SK-N-SH treated with all-trans-retinoic acid at 6 μM for 48 hours (cell line): Measurements from ENCODE around the gene CRADD.

Experiments
- ATAC-seq: fragments of 200-7000 bp; cut with Tn5 transposase; 3 replicates; pipeline ENCODE4 v1.9.1; 2020; ENCODE audit warnings: mild to moderate bottlenecking, moderate library complexity
- ARNTL ChIP-seq: fragments of 450-650 bp; formaldehyde crosslinking; IDR thresholded peaks from 2 replicates; pipeline ENCODE4 v1.5.0; 2020; ENCODE audit warnings: low read depth, mild to moderate bottlenecking, moderate library complexity, borderline replicate concordance
- BACH2 ChIP-seq: fragments of 250-450 bp; sonication (Bioruptor Pico); IDR thresholded peaks from 2 replicates; pipeline ENCODE4 v1.9.0; 2021; ENCODE audit warnings: mild to moderate bottlenecking, borderline replicate concordance
- CSDC2 ChIP-seq: fragments of 250-450 bp; sonication (Bioruptor Pico); IDR thresholded peaks from 2 replicates; pipeline ENCODE4 v1.5.0; 2020; ENCODE audit warnings: mild to moderate bottlenecking, moderate library complexity
- ESRRG ChIP-seq: fragments of 250-450 bp; sonication (Bioruptor Pico); IDR thresholded peaks from 2 replicates; pipeline ENCODE4 v1.6.1; 2021; ENCODE audit warnings: mild to moderate bottlenecking
- GLIS3 ChIP-seq: fragments of 250-450 bp; sonication (Bioruptor Pico); IDR thresholded peaks from 2 replicates; pipeline ENCODE4 v1.5.0; 2020; ENCODE audit warnings: mild to moderate bottlenecking, moderate library complexity
- ISL1 ChIP-seq: fragments of 250-450 bp; sonication (Bioruptor Pico); IDR thresholded peaks from 2 replicates; pipeline ENCODE4 v2.1.2; 2022; ENCODE audit warnings: mild to moderate bottlenecking, moderate library complexity
- OSR1 ChIP-seq: fragments of 250-450 bp; sonication (Bioruptor Pico); IDR thresholded peaks from 2 replicates; pipeline ENCODE4 v1.8.0; 2022; ENCODE audit warnings: moderate library complexity, mild to moderate bottlenecking, inconsistent platforms
- PPARA ChIP-seq: fragments of 250-450 bp; sonication (Bioruptor Pico); IDR thresholded peaks from 2 replicates; pipeline ENCODE4 v1.5.0; 2020; ENCODE audit warnings: mild to moderate bottlenecking, borderline replicate concordance
- RARB ChIP-seq: fragments of 250-450 bp; sonication (Bioruptor Pico); IDR thresholded peaks from 2 replicates; pipeline ENCODE4 v1.8.0; 2021; ENCODE audit warnings: mild to moderate bottlenecking, moderate library complexity
- SNAI2 ChIP-seq: fragments of 250-450 bp; sonication (Bioruptor Pico); IDR thresholded peaks from 2 replicates; pipeline ENCODE4 v1.5.0; 2020; ENCODE audit warnings: mild to moderate bottlenecking, moderate library complexity
- TCF4 ChIP-seq: fragments of 250-450 bp; sonication (Bioruptor Pico); IDR thresholded peaks from 2 replicates; pipeline ENCODE4 v1.8.0; 2021; ENCODE audit warnings: mild to moderate bottlenecking, moderate library complexity, borderline replicate concordance
- TOX ChIP-seq: fragments of 250-450 bp; sonication (Bioruptor Pico); IDR thresholded peaks from 2 replicates; pipeline ENCODE4 v1.8.0; 2021; ENCODE audit warnings: mild to moderate bottlenecking, moderate library complexity, borderline replicate concordance
- ZFP3 ChIP-seq: fragments of 250-450 bp; sonication (Bioruptor Pico); IDR thresholded peaks from 2 replicates; pipeline ENCODE4 v1.5.0; 2020; ENCODE audit warnings: mild to moderate bottlenecking, moderate library complexity
- ZNF565 ChIP-seq: fragments of 450-650 bp; formaldehyde crosslinking; conservative IDR thresholded peaks from 2 replicates; pipeline ENCODE4 v1.5.0; 2020; ENCODE audit warnings: low read depth, mild to moderate bottlenecking, moderate library complexity
- ZNF70 ChIP-seq: fragments of 450-650 bp; formaldehyde crosslinking; IDR thresholded peaks from 2 replicates; pipeline ENCODE4 v1.5.0; 2020; ENCODE audit warnings: mild to moderate bottlenecking, moderate library complexity
- ZNF8 ChIP-seq: fragments of 450-650 bp; formaldehyde crosslinking; IDR thresholded peaks from 2 replicates; pipeline ENCODE4 v1.5.0; 2020; ENCODE audit warnings: mild to moderate bottlenecking, moderate library complexity
- TF ChIP-seq, protein P1 (sequence below): fragments of 250-450 bp; sonication (Bioruptor Pico); IDR thresholded peaks from 2 replicates; pipeline ENCODE4 v1.5.1; 2021; ENCODE audit warnings: mild to moderate bottlenecking, moderate library complexity
- TF ChIP-seq, protein P2 (sequence below): fragments of 250-450 bp; sonication (Bioruptor Pico); IDR thresholded peaks from 2 replicates; pipeline ENCODE4 v1.5.0; 2020; ENCODE audit warnings: mild to moderate bottlenecking, moderate library complexity
- TF ChIP-seq, protein P3 (sequence below): fragments of 250-450 bp; sonication (Bioruptor Pico); IDR thresholded peaks from 2 replicates; pipeline ENCODE4 v1.8.0; 2021; ENCODE audit warnings: low read depth, mild to moderate bottlenecking, moderate library complexity, borderline replicate concordance
- TF ChIP-seq, protein P4 (sequence below): fragments of 250-450 bp; sonication (Bioruptor Pico); IDR thresholded peaks from 2 replicates; pipeline ENCODE4 v1.8.0; 2020; ENCODE audit warnings: mild to moderate bottlenecking, moderate library complexity, borderline replicate concordance

CRADD gene

GRCh38 chr12:93759512-93760081 lies 82.4 kb downstream of the CRADD start (continued):
- TF ChIP-seq TCF4 (CRISPR knock-in tag): no peak
- TF ChIP-seq ZNF565: no peak
- no peak for TF ChIP-seq SNAI2
- TF ChIP-seq BACH2 (CRISPR knock-in tag): no peak
- no peak for TF ChIP-seq RARB (CRISPR knock-in tag)
- TF ChIP-seq TOX (CRISPR knock-in tag): no peak
- TF ChIP-seq CSDC2 (CRISPR knock-in tag): no peak

DNA sequence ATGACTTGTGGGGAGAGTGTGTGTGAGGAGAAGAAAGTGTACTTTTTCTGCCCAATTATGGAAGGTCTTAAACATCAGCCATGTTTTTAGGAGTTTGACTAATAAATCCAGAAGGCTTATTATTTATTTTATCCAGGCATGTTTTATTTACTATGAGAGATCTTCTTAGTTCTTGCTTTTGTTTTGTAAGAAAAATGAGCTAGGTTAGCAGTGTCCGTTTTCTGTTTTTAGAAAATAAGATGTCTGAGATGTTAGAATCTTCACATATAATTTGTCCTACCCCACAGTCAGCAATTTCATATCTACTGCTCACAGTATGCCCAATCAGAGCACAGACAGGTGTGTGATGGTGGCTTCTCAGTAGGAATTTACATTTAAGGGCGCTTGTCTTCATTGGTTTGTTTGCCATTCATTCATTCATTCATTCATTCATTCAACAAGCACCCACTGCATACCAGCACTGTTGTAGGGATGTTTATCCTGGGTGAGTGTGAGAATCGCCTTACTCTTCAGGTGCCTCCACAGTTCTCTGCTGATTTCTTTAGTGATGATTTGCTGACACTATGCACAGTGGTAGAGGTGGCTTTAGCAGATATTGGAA lies 83.2 kb downstream of the CRADD start:
- no peak for ATAC-seq
- TF ChIP-seq GLIS3 (CRISPR knock-in tag) (no peak), BACH2 (CRISPR knock-in tag) (no peak), ZFP3 (CRISPR knock-in tag) (no peak), ISL1 (no peak), ESRRG (CRISPR knock-in tag) (no peak), TOX (CRISPR knock-in tag) (no peak), PPARA (CRISPR knock-in tag) (no peak), OSR1 (CRISPR knock-in tag) (no peak), ZNF70 (CRISPR knock-in tag) (no peak), RARB (CRISPR knock-in tag) (no peak), ARNTL (no peak), TCF4 (CRISPR knock-in tag) (no peak)
- TF ChIP-seq, protein P1, sequence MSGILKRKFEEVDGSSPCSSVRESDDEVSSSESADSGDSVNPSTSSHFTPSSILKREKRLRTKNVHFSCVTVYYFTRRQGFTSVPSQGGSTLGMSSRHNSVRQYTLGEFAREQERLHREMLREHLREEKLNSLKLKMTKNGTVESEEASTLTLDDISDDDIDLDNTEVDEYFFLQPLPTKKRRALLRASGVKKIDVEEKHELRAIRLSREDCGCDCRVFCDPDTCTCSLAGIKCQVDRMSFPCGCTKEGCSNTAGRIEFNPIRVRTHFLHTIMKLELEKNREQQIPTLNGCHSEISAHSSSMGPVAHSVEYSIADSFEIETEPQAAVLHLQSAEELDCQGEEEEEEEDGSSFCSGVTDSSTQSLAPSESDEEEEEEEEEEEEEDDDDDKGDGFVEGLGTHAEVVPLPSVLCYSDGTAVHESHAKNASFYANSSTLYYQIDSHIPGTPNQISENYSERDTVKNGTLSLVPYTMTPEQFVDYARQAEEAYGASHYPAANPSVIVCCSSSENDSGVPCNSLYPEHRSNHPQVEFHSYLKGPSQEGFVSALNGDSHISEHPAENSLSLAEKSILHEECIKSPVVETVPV: no peak
- TF ChIP-seq, protein P2, sequence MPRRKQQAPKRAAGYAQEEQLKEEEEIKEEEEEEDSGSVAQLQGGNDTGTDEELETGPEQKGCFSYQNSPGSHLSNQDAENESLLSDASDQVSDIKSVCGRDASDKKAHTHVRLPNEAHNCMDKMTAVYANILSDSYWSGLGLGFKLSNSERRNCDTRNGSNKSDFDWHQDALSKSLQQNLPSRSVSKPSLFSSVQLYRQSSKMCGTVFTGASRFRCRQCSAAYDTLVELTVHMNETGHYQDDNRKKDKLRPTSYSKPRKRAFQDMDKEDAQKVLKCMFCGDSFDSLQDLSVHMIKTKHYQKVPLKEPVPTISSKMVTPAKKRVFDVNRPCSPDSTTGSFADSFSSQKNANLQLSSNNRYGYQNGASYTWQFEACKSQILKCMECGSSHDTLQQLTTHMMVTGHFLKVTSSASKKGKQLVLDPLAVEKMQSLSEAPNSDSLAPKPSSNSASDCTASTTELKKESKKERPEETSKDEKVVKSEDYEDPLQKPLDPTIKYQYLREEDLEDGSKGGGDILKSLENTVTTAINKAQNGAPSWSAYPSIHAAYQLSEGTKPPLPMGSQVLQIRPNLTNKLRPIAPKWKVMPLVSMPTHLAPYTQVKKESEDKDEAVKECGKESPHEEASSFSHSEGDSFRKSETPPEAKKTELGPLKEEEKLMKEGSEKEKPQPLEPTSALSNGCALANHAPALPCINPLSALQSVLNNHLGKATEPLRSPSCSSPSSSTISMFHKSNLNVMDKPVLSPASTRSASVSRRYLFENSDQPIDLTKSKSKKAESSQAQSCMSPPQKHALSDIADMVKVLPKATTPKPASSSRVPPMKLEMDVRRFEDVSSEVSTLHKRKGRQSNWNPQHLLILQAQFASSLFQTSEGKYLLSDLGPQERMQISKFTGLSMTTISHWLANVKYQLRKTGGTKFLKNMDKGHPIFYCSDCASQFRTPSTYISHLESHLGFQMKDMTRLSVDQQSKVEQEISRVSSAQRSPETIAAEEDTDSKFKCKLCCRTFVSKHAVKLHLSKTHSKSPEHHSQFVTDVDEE (CRISPR knock-in tag): no peak
- TF ChIP-seq, protein P3, sequence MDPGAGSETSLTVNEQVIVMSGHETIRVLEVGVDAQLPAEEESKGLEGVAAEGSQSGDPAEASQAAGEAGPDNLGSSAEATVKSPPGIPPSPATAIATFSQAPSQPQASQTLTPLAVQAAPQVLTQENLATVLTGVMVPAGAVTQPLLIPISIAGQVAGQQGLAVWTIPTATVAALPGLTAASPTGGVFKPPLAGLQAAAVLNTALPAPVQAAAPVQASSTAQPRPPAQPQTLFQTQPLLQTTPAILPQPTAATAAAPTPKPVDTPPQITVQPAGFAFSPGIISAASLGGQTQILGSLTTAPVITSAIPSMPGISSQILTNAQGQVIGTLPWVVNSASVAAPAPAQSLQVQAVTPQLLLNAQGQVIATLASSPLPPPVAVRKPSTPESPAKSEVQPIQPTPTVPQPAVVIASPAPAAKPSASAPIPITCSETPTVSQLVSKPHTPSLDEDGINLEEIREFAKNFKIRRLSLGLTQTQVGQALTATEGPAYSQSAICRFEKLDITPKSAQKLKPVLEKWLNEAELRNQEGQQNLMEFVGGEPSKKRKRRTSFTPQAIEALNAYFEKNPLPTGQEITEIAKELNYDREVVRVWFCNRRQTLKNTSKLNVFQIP (CRISPR knock-in tag): no peak
- TF ChIP-seq, protein P4, sequence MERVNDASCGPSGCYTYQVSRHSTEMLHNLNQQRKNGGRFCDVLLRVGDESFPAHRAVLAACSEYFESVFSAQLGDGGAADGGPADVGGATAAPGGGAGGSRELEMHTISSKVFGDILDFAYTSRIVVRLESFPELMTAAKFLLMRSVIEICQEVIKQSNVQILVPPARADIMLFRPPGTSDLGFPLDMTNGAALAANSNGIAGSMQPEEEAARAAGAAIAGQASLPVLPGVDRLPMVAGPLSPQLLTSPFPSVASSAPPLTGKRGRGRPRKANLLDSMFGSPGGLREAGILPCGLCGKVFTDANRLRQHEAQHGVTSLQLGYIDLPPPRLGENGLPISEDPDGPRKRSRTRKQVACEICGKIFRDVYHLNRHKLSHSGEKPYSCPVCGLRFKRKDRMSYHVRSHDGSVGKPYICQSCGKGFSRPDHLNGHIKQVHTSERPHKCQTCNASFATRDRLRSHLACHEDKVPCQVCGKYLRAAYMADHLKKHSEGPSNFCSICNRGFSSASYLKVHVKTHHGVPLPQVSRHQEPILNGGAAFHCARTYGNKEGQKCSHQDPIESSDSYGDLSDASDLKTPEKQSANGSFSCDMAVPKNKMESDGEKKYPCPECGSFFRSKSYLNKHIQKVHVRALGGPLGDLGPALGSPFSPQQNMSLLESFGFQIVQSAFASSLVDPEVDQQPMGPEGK (CRISPR knock-in tag): no peak

GRCh38 chr12:93762059-93762719 lies 85.0 kb downstream of the CRADD start:
- no peak for ATAC-seq
- no peak for TF ChIP-seq ZNF8
